GM12892 (cell line): ENCODE measurements around the gene DAPK1.

Experiments
- DNase-seq: peaks from one replicate; pipeline ENCODE4 v3.0.0; 2011; ENCODE audit not compliant: insufficient read length
- FAIRE-seq: peaks from 2 replicates; lab custom pipeline; 2011; peaks lifted over from hg19 to GRCh38; lab: Jason Lieb, UNC
- POLR2A ChIP-seq: IDR thresholded peaks from 2 replicates; pipeline ENCODE4 v1.6.1; 2011; ENCODE audit warnings: low read depth, low read length, control low read depth
- POLR2AphosphoS5 ChIP-seq: IDR thresholded peaks from 2 replicates; pipeline ENCODE4 v1.6.1; 2011; ENCODE audit warnings: low read depth, low read length, control low read depth
- TAF1 ChIP-seq: IDR thresholded peaks from 2 replicates; pipeline ENCODE4 v1.6.1; 2011; ENCODE audit warnings: low read depth, mild to moderate bottlenecking, control low read depth, low read length, borderline replicate concordance

The DAPK1 gene

DNA sequence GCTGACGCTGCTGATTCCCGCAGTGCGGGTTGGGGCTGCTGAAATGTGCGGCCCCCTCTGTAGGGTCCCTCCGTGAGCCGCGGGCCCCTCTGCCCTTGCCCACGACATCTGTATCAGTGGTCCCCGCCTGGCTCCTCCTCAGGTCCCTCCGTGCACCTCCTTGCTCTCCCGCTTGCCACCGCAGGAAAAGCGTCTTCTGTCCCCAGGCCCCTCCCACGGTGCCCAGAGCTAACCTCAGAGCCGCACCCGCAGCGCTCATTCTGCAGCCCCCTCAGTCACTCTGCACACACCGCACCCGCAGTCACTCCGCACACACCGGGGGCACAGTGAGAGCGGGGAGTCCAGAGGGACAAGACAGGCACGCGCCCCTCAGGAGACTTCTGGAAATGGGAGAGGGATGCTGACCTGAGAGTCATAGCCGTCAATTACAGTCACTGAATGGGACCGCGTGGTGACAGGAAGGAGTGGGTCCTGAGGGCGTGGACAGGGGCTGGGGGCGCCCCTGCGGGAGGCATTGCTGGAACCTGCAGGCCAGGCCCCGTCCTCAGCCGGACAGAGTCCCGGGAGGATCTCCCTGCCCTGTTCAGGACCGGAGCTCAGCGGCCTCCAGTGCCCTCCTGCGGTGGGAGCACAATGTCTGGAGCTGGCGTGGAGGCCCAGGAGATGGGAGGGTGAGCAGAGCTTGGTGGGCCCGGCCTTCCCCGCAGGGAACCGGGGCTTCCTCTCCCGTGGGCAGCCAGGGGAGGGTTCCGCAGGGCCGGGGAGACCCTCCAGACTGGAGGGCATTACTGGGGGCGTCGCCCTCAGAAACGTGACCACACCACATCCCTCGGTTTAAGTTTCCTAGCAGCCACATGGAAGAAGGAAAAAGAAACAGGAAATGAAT lies 162.1 kb downstream of the DAPK1 start:
- FAIRE-seq (no peak), DNase-seq (no peak)
- TF ChIP-seq POLR2AphosphoS5 (no peak), POLR2A (no peak), TAF1 (no peak)

GRCh38 chr9:87661241-87661640 lies 163.6 kb downstream of the DAPK1 start:
- TF ChIP-seq POLR2A: no peak
- TF ChIP-seq POLR2AphosphoS5: no peak
- TF ChIP-seq TAF1: no peak
- no peak for FAIRE-seq
- no peak for DNase-seq

GRCh38 chr9:87662808-87663528 lies 165.3 kb downstream of the DAPK1 start:
- DNase-seq (peak; percentile 65), FAIRE-seq (peak; percentile 80)
- TF ChIP-seq POLR2A (no peak), TAF1 (no peak), POLR2AphosphoS5 (no peak)

- TF ChIP-seq POLR2A (no peak), POLR2AphosphoS5 (no peak), TAF1 (no peak)
- FAIRE-seq (no peak), DNase-seq (no peak)
Measured at GRCh38 chr9:87663556-87663955, 165.9 kb downstream of the DAPK1 start.

DNA sequence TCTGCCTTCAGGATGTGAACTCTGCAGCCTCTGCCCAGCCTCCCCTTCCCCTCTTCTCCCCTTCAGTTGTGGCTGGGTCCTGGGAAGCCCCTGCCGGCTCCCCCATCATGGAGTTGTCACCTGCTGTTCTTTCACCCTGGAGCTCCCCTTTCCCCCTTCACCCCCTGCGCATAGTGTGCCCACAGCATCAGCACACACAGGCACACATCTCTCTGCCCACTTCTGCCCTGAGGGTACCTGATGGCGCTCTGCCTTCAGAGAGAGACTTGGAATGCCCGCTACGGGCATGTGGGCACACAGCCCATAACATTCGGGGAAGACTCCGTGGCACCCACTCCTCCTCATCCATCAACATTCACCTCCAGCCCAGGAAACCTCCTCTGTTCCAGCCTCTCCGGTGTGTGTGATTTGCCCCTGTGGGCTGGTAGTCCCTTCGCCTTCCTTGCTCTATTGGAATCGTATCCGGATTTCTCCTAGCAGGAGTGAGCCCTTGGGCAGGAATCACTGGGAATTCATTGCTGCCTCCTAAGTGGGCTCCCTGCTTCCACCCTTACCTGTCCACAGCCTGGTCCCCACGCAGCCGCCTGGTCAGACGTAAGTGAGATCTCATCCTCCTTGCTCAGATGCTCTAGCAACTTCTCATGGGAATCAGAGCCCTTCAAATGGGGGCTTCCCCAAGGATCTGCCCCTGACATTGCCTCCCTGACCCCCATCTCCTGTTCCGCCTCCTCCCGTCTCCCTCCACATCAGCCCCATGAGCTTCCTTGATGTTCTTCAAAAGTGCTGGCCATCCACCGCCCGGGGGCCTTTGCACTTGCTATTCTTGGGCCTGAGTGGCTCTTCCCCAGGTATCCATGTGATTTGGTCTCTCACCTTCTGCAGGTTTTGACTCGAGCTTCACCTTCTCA lies 166.7 kb downstream of the DAPK1 start:
- FAIRE-seq (no peak), DNase-seq (no peak)
- TF ChIP-seq TAF1 (no peak), POLR2AphosphoS5 (no peak), POLR2A (no peak)

- FAIRE-seq: no peak
- no peak for DNase-seq
- TF ChIP-seq TAF1: no peak
- no peak for TF ChIP-seq POLR2AphosphoS5
- no peak for TF ChIP-seq POLR2A
Measured at GRCh38 chr9:87665505-87665904, 167.8 kb downstream of the DAPK1 start.

GRCh38 chr9:87667164-87667738 lies 169.6 kb downstream of the DAPK1 start:
- TF ChIP-seq POLR2A (no peak), TAF1 (no peak), POLR2AphosphoS5 (no peak)
- FAIRE-seq: no peak
- DNase-seq: no peak

- DNase-seq (no peak), FAIRE-seq (no peak)
- TF ChIP-seq POLR2A: no peak
- no peak for TF ChIP-seq POLR2AphosphoS5
- TF ChIP-seq TAF1: no peak
Measured at GRCh38 chr9:87668222-87668621, 170.6 kb downstream of the DAPK1 start.

GRCh38 chr9:87668722-87669121 lies 171.1 kb downstream of the DAPK1 start:
- FAIRE-seq (no peak), DNase-seq (no peak)

DNA sequence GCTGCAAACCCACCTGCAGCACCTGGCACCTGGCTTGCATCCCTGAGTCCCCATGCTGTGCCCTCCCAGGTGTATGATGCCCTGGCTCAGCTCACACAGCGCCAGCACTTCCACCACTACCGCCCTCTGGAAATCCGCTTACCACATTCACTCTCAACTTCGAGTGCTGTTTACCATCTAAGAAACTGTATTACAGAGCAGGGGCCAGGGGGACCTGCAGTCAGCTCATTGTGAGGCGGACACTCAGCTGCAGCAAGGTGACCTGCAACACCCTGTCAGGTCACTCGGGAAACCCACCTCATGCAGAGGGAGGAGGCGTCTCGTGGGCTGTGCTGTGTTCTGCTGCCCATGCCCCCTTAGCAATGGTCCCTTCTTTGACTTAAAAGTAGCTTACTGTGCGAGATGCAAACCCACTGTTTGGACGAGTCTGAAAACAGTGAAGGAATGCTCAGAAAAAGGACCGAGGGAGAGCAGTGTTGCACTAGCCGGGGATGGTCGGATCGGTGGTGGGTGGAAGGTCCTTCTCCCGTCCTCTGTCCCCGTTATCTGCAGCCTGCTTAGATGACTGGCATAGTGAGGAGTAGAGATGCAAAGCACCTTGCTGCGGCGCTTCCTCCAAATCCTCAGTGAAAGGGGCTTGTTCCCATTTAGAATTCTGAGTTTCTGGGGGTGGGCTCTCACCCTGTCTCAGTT lies 173.1 kb downstream of the DAPK1 start:
- no peak for TF ChIP-seq TAF1
- TF ChIP-seq POLR2A: no peak
- TF ChIP-seq POLR2AphosphoS5: no peak
- DNase-seq: no peak
- no peak for FAIRE-seq

More at GRCh38 chr9:87668722-87669121, 171.1 kb downstream of the DAPK1 start:
- TF ChIP-seq POLR2A (no peak), TAF1 (no peak), POLR2AphosphoS5 (no peak)
